GM23248 (cell line): ENCODE results near the gene RBL2. TPM values are rescaled to one million over a fixed set of nuclear protein-coding genes. Genes with fewer than 3 reads are reported as not detected.
"Not testable (repeated sequence)": the region's sequence is repeated elsewhere in the genome, so short reads cannot be mapped to it uniquely, and the experiment has no call there.

Experiments
- DNase-seq: peaks from one replicate; pipeline ENCODE4 v3.0.0-alpha.2; 2015
- H2AFZ ChIP-seq: fragments of 200-600 bp; sonication (generic); 2 replicates; pipeline ENCODE4 v1.6.1; 2016; ENCODE audit warnings: antibody characterized with exemption
- H3F3A ChIP-seq: fragments of 200-600 bp; sonication (generic); 2 replicates; pipeline ENCODE4 v1.6.1; 2016; ENCODE audit warnings: mild to moderate bottlenecking, antibody characterized with exemption, mixed run types; ENCODE audit not compliant: insufficient read depth
- H3K27ac ChIP-seq: fragments of 200-600 bp; sonication (generic); 2 replicates; pipeline ENCODE4 v1.5.1; 2016; ENCODE audit warnings: mild to moderate bottlenecking
- H3K27me3 ChIP-seq: fragments of 200-600 bp; sonication (generic); replicated peaks from 2 replicates; pipeline ENCODE4 v1.6.1; 2016; ENCODE audit warnings: mild to moderate bottlenecking; ENCODE audit not compliant: insufficient read depth
- H3K36me3 ChIP-seq: fragments of 200-600 bp; sonication (generic); 2 replicates; pipeline ENCODE4 v1.6.1; 2016; ENCODE audit warnings: low read depth, mild to moderate bottlenecking
- H3K4me1 ChIP-seq: fragments of 200-600 bp; sonication (generic); 2 replicates; pipeline ENCODE4 v1.6.1; 2016; ENCODE audit warnings: mild to moderate bottlenecking; ENCODE audit not compliant: insufficient read depth
- H3K4me2 ChIP-seq: fragments of 200-600 bp; sonication (generic); one replicate; pipeline ENCODE4 v1.6.1; 2016; ENCODE audit warnings: mild to moderate bottlenecking; ENCODE audit not compliant: unreplicated experiment
- H3K4me3 ChIP-seq: fragments of 200-600 bp; sonication (generic); 2 replicates; pipeline ENCODE4 v1.5.1; 2016; ENCODE audit warnings: mild to moderate bottlenecking
- H3K79me2 ChIP-seq: fragments of 200-600 bp; sonication (generic); 2 replicates; pipeline ENCODE4 v1.6.1; 2016; ENCODE audit warnings: mild to moderate bottlenecking; ENCODE audit not compliant: insufficient read depth
- H3K9ac ChIP-seq: fragments of 200-600 bp; sonication (generic); 2 replicates; pipeline ENCODE4 v1.6.1; 2016; ENCODE audit warnings: mild to moderate bottlenecking
- H3K9me2 ChIP-seq: fragments of 200-600 bp; sonication (generic); 2 replicates; pipeline ENCODE4 v1.6.1; 2016; ENCODE audit warnings: mixed run types, mild to moderate bottlenecking, moderate library complexity; ENCODE audit not compliant: insufficient read depth
- H3K9me3 ChIP-seq: fragments of 200-600 bp; sonication (generic); one replicate; pipeline ENCODE4 v1.6.1; 2017; ENCODE audit warnings: low read depth
- H4K20me1 ChIP-seq: fragments of 200-600 bp; sonication (generic); 2 replicates; pipeline ENCODE4 v1.6.0; 2016; ENCODE audit not compliant: insufficient read depth
- EZH2 ChIP-seq: fragments of 200-600 bp; sonication (generic); IDR thresholded peaks from 2 replicates; pipeline ENCODE4 v1.6.1; 2018; ENCODE audit warnings: antibody characterized with exemption, mild to moderate bottlenecking; ENCODE audit not compliant: insufficient read depth, poor library complexity, severe bottlenecking
- EZH2phosphoT487 ChIP-seq: fragments of 200-600 bp; sonication (generic); IDR thresholded peaks from 2 replicates; pipeline ENCODE4 v1.6.1; 2018; ENCODE audit warnings: antibody characterized with exemption, moderate library complexity, mild to moderate bottlenecking, low read depth; ENCODE audit not compliant: insufficient read depth
- WGBS, 2 experiments: methylation state at CpG; one replicate each; pipeline ENCODE4 v1.1.6; 2015 to 2017; ENCODE audit warnings: low lambda C conversion rate in 2 of 2, low coverage in 1 of 2; ENCODE audit errors: missing lambda C conversion rate in 2 of 2; 5-methylcytosine and 5-hydroxymethylcytosine counted together
- in situ Hi-C: fragments of 300-500 bp; cut with MboI; formaldehyde crosslinking; loops from 2 replicates; pipeline ENCODE4 v1.15.0; 2020
- polyA plus RNA-seq: library from polyadenylated mRNA; unstranded; fragments of >200 nt; fragmentation: Nextera tagmentation; extraction: Ambion mirVana; gene quantifications from 2 replicates; pipeline ENCODE4 v1.2.1, GENCODE V29; 2016
- total RNA-seq: library from RNA; depleted of rRNA; stranded (reverse); fragments of >200 nt; shearing (Covaris generic); gene quantifications from 2 replicates; pipeline ENCODE4 v1.2.3, GENCODE V29; 2014

Gene RBL2
- total and polyA plus RNA-seq, 2 experiments from 2014 or later = 32.2 to 44.5 TPM

GRCh38 chr16:53421248-53421647, 13.0 kb upstream of the RBL2 start:
- 82 to 83% methylated on average over 15 to 24 of the region's 24 CpGs for WGBS, 2 experiments
- Histone ChIP-seq H2AFZ (no peak overlapping the region), H3K9ac (no peak overlapping the region), H3F3A (peaks cover 6% of the 10 kb centered on the region; the same call in 1 of the 2 replicates), H3K27me3 (no peaks in the 10 kb centered on the region), H3K36me3 (no peaks in the 10 kb centered on the region), H3K27ac (no peak overlapping the region), H3K9me3 (no peaks in the 10 kb centered on the region), H4K20me1 (no peaks in the 10 kb centered on the region), H3K4me1 (no peaks in the 10 kb centered on the region), H3K4me3 (no peak overlapping the region), H3K9me2 (no peaks in the 10 kb centered on the region), H3K79me2 (no peaks in the 10 kb centered on the region), H3K4me2 (no peak overlapping the region)
- TF ChIP-seq EZH2 (no peak), EZH2phosphoT487 (no peak)
- DNase-seq = no peak
- in situ Hi-C loops = no loop called here

GRCh38 chr16:53423968-53424367, 10.3 kb upstream of the RBL2 start:
- H3K27ac ChIP-seq, H3K9me2 ChIP-seq, DNase-seq, in situ Hi-C loops, H4K20me1 ChIP-seq, H3K27me3 ChIP-seq, H3K9ac ChIP-seq, H3K79me2 ChIP-seq, H3K9me3 ChIP-seq, H3F3A ChIP-seq, H2AFZ ChIP-seq, H3K4me3 ChIP-seq, H3K4me1 ChIP-seq, H3K36me3 ChIP-seq, H3K4me2 ChIP-seq: not testable (repeated sequence)
- WGBS, 2 experiments = 48 to 63% methylated on average over 1 of the region's 1 CpG

DNA sequence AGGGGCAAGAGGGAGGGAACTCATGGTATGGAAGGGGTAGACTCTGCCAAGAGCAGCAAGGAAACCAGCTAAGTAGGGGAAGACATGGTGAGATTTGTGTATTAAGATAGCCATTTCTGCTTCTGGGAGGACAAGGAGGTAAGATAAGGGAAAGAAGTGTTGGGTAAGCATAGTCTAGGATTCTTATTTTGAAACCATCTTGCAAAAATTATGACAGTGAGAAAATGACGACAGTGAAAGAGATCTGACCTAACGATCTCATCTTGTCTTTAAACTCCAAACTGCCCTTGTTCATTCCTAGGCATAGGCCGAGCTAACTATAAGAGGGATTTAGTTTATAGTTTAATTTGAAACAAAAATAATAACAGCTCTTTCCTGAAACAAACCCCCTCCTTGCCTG, 5.6 kb upstream of the RBL2 start:
- H3K27ac ChIP-seq = no peak overlapping the region
- H3K36me3 ChIP-seq = no peaks in the 10 kb centered on the region
- DNase-seq = no peak
- WGBS, 2 experiments = 36 to 51% methylated on average over 3 of the region's 3 CpGs
- TF ChIP-seq EZH2phosphoT487 (no peak), EZH2 (no peak)
- H3K4me2 ChIP-seq = no peak overlapping the region
- H2AFZ ChIP-seq = no peak overlapping the region
- H3K9me2 ChIP-seq = no peaks in the 10 kb centered on the region
- in situ Hi-C loops = no loop called here
- no peaks in the 10 kb centered on the region for H3K27me3 ChIP-seq
- no peaks in the 10 kb centered on the region for H3K79me2 ChIP-seq
- no peaks in the 10 kb centered on the region for H3F3A ChIP-seq
- no peaks in the 10 kb centered on the region for H3K9me3 ChIP-seq
- H4K20me1 ChIP-seq = no peaks in the 10 kb centered on the region
- H3K4me1 ChIP-seq = no peaks in the 10 kb centered on the region
- H3K9ac ChIP-seq = no peak overlapping the region
- H3K4me3 ChIP-seq = no peak overlapping the region

DNA sequence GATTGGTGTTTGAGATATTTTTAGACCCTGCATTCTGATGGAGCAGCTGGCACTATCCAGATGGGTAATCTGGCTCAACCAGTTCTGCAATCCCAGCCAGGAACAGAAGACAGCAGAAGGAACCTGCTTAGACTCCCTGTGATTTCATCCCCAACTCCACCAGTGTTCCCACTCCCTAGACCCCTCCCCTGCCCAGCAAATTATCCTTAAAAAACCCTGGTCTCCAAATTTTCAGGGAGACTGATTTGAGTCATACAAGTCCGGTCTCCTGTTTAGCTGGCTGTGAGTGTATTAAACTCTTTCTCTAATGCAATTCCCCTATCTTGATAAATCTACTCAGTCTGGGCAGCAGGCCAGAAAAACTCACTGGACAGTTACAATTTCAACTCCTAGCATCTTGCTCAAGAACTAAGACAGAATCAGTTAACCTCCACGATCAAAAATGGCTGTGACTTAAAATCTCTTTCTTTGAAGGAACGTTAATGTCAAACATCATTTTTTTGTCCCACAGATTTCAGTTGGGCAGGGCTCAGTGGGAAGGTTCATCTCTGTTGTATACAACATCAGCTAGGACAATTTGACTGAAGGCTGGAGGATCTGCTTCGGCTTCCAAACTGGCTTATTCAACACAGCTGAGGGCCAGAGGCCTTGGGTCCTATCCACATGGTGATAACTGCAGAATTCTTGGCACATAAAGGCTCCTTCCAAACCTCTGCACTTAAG, 4.9 kb upstream of the RBL2 start:
- H3K79me2 ChIP-seq = no peaks in the 10 kb centered on the region
- TF ChIP-seq EZH2 = no peak
- no peaks in the 10 kb centered on the region for H3F3A ChIP-seq
- 55 to 59% methylated on average over 4 of the region's 4 CpGs for WGBS, 2 experiments
- no peak overlapping the region for H3K9ac ChIP-seq
- H3K27me3 ChIP-seq = no peaks in the 10 kb centered on the region
- H3K27ac ChIP-seq = no peak overlapping the region
- H3K4me1 ChIP-seq = no peaks in the 10 kb centered on the region
- in situ Hi-C loops = no loop called here
- H3K9me3 ChIP-seq = no peaks in the 10 kb centered on the region
- DNase-seq = peak; percentile 26
- H3K9me2 ChIP-seq = no peaks in the 10 kb centered on the region
- no peak overlapping the region for H2AFZ ChIP-seq
- no peaks in the 10 kb centered on the region for H3K36me3 ChIP-seq
- no peak overlapping the region for H3K4me2 ChIP-seq
- H3K4me3 ChIP-seq = no peak overlapping the region
- no peaks in the 10 kb centered on the region for H4K20me1 ChIP-seq

- DNase-seq = no peak
- in situ Hi-C loops = no loop called here
- H3K27ac ChIP-seq = no peak overlapping the region
- 0 out of 2 replicates have a peak, but pooled peaks cover 4% of the 10 kb centered on the region for H3K79me2 ChIP-seq
- no peak overlapping the region for H2AFZ ChIP-seq
- H3K9me2 ChIP-seq = no peaks in the 10 kb centered on the region
- H3K9ac ChIP-seq = no peak overlapping the region
- no peaks in the 10 kb centered on the region for H3F3A ChIP-seq
- no peaks in the 10 kb centered on the region for H3K4me1 ChIP-seq
- no peaks in the 10 kb centered on the region for H3K9me3 ChIP-seq
- no peak overlapping the region for H3K4me3 ChIP-seq
- H4K20me1 ChIP-seq = no peaks in the 10 kb centered on the region
- 89% methylated on average over 1 of the region's 1 CpG for WGBS, 2 experiments
- TF ChIP-seq EZH2phosphoT487 = no peak
- H3K27me3 ChIP-seq = no peaks in the 10 kb centered on the region
- H3K4me2 ChIP-seq = no peak overlapping the region
- no peaks in the 10 kb centered on the region for H3K36me3 ChIP-seq
Measured at GRCh38 chr16:53430363-53430762, 3.9 kb upstream of the RBL2 start.
